HT-29 (cell line): ENCODE results near the gene OR52K1. TPM values are rescaled to one million over a fixed set of nuclear protein-coding genes. Genes with fewer than 3 reads are reported as not detected.
"Not testable (repeated sequence)": the region's sequence is repeated elsewhere in the genome, so short reads cannot be mapped to it uniquely, and the experiment has no call there.

Source experiments
- DNase-seq: peaks from one replicate; pipeline ENCODE4 v3.0.0-alpha.2; 2015; ENCODE audit warnings: low spot score
- total RNA-seq: library from RNA; depleted of rRNA; stranded (reverse); fragments of >200 nt; shearing (Covaris generic); gene quantifications from 2 replicates; pipeline ENCODE4 v1.2.3, GENCODE V29; 2014; rRNA removed

OR52K1 gene
- total RNA-seq, 1 experiment from 2014 or later, result not detected

DNA sequence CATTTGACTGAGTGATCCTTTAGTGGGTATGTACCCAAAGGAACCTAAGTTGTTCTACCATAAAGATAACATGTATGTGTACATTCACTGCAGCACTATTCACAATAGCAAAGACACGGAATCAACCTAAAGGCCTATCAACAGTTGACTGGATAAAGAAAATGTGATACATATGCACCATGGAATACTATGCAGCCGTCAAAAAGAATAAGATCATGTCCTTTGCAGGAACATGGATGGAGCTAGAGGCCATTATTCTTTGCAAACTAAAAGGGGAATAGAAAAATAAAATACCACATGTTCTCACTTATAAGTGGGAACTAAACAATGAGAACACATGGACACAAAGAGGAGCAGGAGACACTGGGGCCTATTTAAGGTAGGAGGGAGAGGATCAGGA lies 9.0 kb downstream of the OR52K1 start:
- DNase-seq, result not testable (repeated sequence)

DNA sequence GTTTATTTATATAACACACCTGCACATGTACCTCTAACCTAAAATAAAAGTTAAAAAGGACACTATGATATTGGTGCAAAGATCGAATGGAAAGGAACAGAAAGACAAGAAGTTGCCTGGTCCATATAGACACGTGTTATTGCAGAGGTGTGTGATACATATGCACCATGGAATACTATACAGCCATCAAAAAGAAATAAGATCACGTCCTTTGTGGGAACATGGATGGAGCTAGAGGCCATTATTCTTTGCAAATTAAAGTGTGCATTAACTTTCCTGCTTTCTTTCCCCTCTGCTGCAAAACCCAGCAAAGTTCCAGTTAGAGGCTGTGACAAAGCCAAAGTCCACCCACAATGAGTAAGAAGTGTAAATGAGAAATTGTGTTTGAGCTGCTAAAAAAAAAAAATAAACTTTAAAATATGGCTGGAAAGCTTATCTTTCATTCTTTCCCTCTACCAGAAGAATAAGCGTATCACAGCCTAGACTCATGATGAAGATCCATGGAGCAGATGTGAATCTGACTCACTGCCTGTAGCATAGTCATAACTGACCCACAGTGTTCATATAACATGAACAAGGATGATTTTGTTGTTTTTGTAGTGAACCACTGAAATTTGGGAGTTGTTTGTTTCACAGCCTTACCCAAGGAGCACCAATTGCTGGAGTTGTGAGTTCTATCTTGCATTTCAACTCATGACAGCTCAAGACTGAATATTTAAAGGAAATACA lies 9.6 kb downstream of the OR52K1 start:
- no peak for DNase-seq

GRCh38 chr11:4493480-4493818 lies 11.0 kb downstream of the OR52K1 start:
- no peak for DNase-seq

DNA sequence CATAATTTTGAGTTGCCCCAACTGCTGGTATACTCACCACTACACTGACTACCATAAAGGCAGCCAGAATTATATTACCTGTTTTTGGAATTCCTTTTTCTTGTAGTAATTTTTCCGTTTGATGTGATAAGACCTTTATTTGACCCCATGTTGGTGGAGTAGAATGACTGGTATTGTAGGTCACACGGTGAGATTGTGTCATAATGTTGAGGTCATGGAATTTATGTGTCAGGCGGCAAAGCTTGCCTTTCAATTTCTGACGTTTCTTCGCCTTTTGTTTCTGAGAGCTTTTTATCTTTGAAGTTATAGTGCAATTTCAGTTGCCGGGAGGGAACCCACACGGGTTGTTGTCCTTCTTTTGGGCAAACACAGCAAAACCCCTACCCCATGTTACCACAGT lies 13.0 kb downstream of the OR52K1 start:
- DNase-seq, result no peak

DNA sequence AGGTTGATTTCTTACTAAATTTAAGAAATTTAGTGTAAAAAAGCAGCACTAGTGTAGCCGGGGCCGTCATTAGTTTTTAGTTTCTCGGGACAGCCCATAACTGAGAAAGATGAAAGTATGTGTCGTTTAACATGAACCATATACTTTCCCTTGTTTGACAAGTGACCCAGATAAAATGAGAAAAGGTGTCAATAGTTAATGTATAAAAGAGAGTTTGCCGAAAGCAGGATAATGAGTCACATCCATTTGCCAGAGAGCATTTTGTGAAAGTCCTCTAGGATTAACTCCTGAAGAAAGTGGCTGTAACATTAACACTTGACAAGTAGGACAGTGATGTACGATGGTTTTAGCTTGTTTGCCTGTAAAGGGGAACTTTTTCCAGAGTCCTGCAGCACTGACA lies 13.5 kb downstream of the OR52K1 start:
- DNase-seq, result no peak

DNA sequence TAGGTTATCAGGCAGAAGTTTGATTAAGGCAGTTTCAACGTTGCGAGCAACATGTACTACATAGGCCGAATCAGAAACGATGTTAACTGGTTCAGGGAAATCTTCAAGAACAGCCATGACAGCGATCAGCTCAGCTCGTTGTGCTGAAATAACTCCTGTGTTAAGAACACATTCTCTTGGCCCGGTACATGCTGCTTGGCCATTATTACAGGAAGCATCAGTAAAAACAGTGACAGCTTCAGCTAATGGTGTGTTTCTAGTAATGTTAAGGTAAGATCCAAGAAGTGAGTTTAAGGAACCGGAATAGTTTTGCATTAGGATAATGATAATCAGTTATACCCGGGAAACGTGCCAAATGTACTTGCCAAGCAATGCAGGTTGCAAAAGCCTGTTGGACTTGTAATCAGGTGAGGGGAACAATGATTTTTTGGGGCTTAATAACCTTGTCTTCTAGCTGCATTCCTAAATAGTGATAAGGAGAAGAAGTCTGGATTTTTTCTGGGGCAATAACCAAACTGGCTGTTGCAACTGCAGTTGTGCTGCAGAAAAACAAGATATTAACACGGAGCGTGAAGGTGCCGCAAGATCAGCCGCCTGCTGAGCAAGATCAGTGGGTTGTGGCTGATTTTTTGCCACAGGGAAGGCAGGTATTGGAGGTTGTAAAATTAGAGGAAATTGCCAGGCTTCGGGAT lies 14.3 kb downstream of the OR52K1 start:
- no peak for DNase-seq

GRCh38 chr11:4508886-4509285 lies 26.4 kb downstream of the OR52K1 start:
- no peak for DNase-seq

DNA sequence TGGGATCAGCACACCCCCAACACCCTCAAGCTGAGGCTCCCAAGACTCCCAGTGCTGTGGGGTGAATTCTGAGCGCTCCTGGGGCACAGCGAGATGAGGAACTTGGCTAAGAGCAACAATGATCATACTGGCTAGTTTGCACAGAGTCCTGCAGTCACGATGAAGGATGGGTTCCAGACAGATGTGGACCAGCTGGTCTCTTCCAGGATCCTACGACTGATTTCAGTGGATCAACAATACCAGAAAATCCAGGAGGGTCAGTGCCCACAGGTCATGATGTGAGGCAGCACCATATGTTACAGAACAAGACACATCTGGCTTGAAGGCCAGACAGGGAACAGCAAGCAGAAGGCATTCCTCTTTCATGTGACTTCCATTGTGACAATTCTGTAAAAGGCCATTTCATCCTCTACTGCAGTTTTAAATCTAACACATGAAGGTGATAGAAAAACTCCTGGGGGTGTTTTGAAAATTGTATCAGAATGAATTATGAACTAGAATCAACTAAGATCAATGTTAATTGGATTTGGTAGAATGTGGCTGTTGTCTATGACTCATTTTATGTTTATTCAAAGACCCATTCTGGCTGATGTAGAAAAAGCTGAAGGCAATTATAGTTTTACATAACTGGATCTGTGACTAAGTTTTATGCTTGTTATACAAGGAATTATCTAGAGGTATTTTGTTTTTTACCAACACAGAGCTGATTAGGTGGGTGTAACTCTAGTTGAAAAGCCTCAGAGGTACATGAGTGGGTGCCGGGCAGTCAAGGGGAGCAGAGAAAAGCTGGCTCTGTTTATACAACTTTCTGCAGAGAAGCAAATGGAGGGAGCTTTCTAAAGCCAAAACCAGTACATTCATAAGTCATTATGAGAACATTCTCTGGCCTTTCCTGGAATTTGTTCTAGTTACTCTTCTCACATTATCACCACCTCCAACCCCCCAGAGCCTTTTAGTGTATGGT lies 29.1 kb downstream of the OR52K1 start:
- DNase-seq, result no peak

- DNase-seq, result no peak
Measured at GRCh38 chr11:4514196-4514595, 31.8 kb downstream of the OR52K1 start.

DNA sequence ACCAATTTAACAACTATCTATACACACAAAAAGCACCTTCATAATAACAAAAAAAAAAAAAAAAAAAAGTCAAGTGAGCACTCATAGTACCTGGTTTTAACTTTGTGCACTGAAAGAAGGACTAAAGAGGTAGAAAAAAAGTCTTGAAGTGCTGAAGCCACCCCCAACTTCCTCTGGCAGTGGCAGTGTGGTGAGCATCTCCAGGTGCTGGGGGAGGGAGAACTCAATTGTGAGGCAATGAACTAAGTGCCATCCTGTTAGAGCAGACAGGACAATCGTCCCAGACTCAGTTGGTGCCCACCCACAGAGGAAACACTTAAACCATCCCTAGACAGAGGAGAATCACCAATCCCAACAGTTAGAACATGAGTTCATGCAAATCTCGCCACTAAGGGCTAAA lies 39.9 kb downstream of the OR52K1 start:
- no peak for DNase-seq

DNA sequence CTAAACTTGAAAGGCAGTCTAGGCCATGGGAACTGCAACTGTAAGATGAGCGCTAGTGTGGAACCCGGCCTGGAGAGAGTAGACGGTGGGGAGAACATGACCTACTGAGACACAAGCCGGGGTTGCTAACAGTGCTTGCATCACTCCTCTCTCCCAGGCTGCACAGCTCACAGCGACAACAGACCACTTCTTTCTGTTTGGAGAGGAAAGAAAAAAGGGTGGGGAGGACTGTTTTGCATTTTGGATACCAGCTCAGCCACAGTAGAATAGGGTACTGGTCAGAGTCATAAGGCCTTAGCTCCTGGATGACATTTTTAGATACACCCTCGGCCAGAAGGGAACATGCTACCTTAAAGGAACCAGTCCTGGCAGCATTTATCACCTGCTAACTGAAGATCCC lies 40.3 kb downstream of the OR52K1 start:
- DNase-seq, result no peak

DNA sequence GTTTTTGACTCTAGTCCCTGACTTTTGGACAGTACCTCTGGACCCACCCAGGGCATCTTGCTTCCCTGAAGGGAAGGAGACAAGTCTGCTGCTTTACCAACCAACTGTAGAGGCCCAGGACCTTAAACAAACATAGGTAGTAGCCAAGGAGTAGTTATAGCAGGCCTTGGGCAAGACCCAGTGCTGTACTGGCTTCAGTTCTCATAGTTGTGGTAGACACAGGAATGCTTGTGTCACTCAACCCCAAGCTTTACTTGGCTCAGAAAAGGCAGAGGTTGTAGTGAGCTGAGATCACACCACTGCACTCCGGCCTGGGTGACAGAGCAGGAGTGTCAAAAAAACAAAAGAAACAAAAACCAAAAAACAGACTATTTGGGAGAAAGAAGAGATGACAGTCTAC lies 41.2 kb downstream of the OR52K1 start:
- DNase-seq, result no peak

- DNase-seq, result no peak
Measured at GRCh38 chr11:4527926-4528325, 45.5 kb downstream of the OR52K1 start.

DNA sequence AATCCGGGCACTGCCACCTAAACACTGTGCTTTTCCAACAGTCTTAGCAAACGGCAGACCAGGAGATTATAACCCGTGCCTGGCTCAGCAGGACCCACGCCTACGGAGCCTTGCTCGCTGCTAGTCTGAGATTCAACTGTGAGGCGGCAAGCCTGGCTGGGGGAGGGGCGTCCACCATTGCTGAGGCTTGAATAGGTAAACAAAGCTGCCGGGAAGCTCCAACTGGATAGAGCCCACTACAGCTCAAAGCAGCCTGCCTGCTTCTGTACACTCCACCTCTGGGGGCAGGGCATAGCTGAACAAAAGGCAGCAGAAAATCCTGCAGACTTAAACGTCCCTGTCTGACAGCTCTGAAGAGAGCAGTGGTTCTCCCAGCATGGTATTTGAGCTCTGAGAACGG lies 49.2 kb downstream of the OR52K1 start:
- not testable (repeated sequence) for DNase-seq

GRCh38 chr11:4539603-4540219 lies 57.3 kb downstream of the OR52K1 start:
- DNase-seq, result peak; percentile 67

DNA sequence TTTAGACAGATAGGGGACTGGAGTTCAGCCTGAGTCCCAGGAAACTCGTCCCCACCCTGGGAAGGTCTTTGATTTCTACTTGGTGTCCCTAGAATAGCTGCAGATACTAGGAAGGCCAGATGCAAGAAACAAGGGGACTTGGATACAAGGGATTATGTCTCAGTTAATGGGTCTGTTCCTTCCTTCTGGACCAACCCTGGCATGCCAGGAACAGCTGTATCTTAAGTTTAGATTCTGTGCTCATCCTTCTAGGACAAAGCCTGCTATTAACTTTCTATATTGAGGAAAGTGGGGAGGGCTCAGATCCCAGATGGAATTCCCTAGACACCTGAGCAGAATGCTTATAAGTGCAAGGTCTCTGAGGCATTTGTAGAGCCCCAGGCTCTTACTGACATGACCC lies 58.6 kb downstream of the OR52K1 start:
- DNase-seq, result no peak

Other genes starting within 250 kb of the OR52K1 start
- not detected in 2 replicates for gene OR52B4, start 114.3 kb upstream of the OR52K1 start, total RNA-seq
- gene TRIM21, start 88.9 kb upstream of the OR52K1 start, total RNA-seq, result 13.1 and 14.7 TPM in 2 replicates
- gene OR52K2, start 33.4 kb upstream of the OR52K1 start, total RNA-seq, result not detected in 2 replicates
- not detected in 2 replicates for gene OR52M1, start 62.5 kb downstream of the OR52K1 start, total RNA-seq
- not detected in 2 replicates for gene OR52I2, start 99.1 kb downstream of the OR52K1 start, total RNA-seq
- not detected in 2 replicates for gene OR52I1, start 111.4 kb downstream of the OR52K1 start, total RNA-seq
- gene TRIM68, start 125.6 kb downstream of the OR52K1 start, total RNA-seq, result 3.1 and 3.4 TPM in 2 replicates
- not detected in 2 replicates for gene OR51D1, start 154.8 kb downstream of the OR52K1 start, total RNA-seq
- gene OR51E1, start 161.3 kb downstream of the OR52K1 start, total RNA-seq, result 0.41 and 0.63 TPM in 2 replicates
- gene OR51E2, start 215.2 kb downstream of the OR52K1 start, total RNA-seq, result 0.20 TPM in 1 of 2 replicates, not detected in the other
- gene MMP26, start 222.1 kb downstream of the OR52K1 start, total RNA-seq, result not detected in 2 replicates